Left hindlimb (tissue), 1 donor: ENCODE measurements around the gene AMBRA1.
"Not testable (repeated sequence)": the region's sequence is repeated elsewhere in the genome, so short reads cannot be mapped to it uniquely, and the experiment has no call there.

Experiments used
- DNase-seq: peaks from one replicate; pipeline ENCODE4 v3.0.0-alpha.2; 2018

The AMBRA1 gene

DNA sequence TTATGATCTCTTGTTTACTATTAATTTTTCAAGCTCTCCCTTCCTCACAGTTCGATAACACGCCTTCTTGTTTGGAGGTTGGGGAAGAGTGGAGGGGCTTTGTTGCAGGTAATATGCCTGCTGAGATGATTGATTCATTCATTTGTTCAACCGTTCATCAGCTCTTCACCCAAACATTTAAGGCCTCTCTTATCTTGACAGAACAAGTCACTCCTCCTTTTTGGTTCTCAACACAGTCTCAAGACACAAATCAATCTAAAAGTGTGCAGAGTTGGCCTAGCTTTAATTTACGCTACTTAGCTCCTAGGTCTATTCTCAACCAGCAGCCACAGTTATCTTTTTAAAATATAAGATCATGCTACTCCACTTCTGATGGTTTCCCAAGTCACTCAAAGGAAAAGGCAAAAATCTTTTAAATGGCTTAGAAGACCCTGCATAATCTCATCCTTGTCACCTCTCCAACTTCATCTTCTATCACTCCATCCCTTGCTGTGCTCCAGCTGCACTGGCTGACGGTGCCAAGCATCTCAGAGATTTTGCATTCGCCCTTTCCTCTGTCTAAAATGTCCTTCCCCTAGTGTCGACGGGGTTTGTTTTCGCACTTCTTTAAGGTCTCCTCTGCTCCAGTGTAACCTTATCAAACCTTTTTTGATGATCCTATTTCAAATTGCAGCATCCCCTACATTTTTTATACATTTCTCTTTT lies 60.3 kb downstream of the AMBRA1 start:
- DNase-seq = no peak

DNA sequence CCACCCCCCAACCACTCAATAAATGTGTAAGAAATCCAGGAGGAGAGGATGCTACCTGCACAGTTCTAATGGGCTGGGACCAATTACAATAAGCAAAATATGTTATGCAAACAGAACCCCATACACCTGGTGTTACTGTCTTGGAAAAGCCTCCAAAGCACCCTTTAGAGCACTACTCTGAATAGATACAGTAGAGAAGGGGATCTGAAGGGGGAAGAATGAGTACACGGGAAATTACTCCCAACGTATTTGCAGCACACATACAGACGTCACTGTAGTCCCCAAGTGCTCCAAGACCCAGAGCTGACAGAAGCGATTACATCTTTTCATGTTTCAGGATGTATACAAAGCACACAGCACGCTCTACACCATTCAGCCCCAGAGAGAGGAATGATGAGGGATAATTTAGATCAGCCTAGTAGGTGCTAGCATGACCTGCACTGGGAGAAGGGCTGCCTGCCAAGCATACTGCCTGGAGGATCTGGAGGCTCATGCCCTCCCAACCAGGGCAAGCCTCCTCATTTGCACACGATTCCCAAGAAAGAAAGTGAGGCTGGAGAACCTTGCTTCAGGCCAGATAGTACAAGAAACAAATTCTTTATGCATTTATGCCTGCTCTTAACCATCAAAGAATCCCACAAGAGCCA lies 63.8 kb downstream of the AMBRA1 start:
- no peak for DNase-seq

DNA sequence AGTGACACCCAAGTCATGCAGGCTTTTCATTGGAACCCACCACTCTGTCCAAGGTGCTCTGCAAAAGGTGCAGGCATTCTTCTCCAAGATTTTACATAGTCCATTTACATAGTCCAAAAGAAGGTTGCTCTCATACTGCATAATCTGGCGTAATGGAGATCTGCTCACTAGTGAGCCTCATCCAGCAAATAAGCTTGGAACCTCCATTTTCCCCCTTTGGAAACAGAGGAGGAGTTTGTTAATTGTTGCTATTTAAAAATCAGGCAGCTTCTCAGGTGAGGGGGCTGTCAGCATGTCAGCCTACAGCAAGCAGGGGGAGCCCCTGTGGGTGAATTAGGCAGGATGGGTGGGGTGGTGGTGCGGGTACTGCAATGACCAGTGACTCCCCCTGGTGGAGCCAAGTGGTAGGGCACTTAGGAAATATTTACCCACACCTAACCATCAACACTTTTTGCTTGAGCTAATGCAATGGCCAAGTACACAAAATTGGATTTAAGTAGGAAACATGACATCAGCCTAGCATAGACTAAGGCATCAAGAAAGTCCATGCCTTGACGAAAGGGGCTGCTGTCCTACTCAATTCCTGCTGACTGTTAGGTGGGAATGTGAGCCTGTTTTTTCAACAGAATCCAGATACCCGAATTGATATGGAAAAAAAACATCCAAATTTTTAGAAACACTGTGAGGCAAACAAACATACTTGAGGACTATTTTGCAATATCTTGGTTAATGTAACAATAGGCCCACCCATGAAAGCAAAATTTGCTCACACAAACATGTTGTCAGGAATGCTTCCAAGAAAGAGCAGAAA lies 64.5 kb downstream of the AMBRA1 start:
- peak; percentile 51 for DNase-seq

- no peak for DNase-seq
Measured at GRCh38 chr11:46528445-46529094, 65.3 kb downstream of the AMBRA1 start.

- no peak for DNase-seq
Measured at GRCh38 chr11:46527591-46528130, 66.2 kb downstream of the AMBRA1 start.

DNA sequence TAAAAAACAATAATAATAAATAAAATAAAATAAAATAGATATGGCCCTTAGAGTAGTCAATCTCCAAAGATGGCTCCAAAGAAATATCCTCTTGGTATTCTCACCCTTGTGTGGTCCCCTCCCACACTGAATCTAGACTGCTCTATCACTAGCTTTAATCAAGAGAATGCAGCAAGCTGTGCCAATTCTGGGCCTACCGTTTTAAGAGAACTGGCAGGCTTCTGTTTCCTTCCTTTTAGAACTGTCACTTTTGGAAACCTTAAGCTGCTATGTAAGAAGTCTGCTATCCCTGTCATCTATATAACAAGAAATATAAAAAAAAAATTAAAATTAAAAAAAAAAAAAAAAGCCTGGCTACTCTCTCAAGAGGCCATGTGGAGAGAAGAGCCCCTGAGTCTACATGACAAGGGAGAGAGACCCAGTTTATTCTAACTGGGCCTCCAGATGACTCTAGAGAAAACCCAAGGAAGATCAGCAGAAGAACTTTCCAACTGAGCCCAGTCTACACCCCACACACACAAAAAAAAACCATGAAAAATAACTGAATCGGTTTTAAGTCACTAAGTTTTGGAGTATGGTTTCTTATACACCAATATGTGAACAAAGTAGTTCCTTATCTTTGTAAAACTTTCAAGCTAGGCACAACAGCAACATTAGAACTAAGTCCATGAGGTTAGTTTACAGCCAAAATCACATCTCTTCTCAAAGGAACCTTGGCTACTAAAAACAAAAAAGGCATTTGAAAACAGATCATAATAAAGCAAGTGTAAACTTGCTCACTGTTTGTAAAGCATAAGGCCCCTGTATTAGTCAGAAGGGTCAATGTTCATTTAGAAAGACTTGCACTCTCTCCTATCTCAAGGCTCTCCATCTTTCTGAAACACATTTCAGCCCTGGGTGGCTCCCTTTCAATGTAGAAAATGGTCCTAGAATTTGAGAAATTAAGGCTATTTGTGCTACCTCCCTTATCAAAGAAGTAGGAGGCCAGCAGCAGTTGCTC lies 67.3 kb downstream of the AMBRA1 start:
- DNase-seq = no peak

- no peak for DNase-seq
Measured at GRCh38 chr11:46524201-46524770, 69.5 kb downstream of the AMBRA1 start.

- no peak for DNase-seq
Measured at GRCh38 chr11:46523290-46523689, 70.5 kb downstream of the AMBRA1 start.

GRCh38 chr11:46522682-46523281 lies 71.0 kb downstream of the AMBRA1 start:
- DNase-seq = no peak

DNA sequence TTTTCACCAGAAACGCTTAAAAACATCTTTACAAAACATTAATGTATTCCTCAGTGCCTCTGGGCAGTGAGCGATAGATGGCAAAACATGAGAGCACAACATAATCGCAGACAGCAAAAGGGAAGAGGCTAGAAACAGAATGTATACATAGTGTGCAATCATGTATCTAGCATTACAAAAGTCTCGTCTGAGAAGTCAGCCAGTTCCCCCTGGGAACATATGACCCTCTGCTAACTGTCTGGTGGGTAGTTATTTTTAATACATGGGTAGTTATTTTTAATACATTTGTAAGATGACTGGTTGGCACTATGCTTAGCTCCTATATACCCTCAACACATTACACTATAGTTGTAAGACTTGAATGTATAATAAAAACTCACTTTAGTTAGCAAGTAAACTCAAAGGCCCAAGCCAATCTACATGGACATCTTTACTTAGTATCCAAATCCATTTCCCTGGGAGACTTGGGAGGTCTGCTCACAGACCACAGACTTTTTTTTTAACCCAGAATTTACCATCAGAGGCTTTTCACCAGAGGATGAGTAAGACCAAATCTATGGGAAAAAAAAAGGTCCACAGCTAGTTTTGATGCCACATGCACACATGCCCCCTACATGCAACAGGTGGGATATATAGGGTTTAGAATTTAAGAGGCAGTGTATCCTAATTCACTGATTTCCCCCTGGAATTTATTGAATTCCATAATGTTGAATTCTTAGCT lies 71.7 kb downstream of the AMBRA1 start:
- DNase-seq = no peak

GRCh38 chr11:46520971-46521745 lies 72.7 kb downstream of the AMBRA1 start:
- DNase-seq = no peak

GRCh38 chr11:46519351-46519750 lies 74.5 kb downstream of the AMBRA1 start:
- DNase-seq = no peak

GRCh38 chr11:46518928-46519327 lies 74.9 kb downstream of the AMBRA1 start:
- not testable (repeated sequence) for DNase-seq

DNA sequence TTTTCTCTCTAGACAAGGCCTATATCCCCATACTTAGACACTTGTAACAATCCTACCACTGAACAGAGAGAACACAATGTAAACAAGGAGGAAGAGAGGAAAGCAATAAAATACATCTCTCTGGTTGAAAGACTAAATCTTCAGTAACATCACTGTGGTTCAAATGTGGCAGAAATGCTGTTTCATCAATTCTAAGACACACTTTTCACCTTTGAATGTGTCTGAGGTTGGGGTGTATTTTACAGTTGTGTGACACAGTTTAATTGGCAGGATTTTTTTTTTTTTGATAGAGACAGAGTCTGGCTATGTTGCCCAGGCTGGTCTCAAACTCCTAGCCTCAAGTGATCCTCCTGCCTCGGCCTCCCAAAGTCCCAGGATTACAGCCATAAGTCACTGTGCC lies 79.5 kb downstream of the AMBRA1 start:
- DNase-seq = no peak

DNA sequence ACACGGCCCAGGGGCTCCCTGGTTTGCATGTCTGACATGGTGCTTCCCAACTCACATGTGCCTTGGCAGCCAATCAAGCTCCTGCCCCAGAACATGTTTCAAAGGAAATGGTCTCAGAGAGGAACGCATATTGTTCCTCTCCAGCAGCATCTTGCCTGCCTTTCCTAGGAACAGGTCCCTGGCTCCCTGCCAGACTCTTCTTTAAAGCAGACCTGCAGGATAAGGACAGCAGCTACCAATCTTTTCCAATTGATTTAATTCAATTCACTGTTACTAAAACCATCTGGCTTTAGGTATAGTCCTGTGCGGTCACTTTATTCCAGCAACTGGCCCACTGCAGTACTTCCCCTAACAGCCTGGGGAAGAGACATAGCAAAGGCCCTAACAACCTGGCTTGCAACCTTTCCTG lies 79.9 kb downstream of the AMBRA1 start:
- DNase-seq = no peak

GRCh38 chr11:46512261-46512881 lies 81.5 kb downstream of the AMBRA1 start:
- no peak for DNase-seq

DNA sequence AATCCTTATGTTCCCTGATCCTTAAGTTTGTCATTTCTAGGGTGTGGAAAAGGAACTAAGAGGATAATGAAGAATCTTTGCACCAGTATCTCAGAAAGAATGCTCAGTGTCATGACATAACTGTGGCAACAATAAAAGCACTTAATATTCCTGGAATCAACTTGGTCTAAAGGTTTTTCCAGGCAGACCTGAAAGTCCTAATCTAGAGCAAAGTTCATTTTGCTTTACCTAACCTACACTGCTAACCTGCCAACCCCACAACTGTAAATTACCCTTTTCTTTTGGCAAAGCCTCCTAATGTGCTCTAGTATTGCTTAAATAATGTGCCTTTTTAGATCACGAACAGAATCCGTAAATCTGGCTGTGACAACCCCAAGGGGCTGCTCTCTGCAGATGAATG lies 82.5 kb downstream of the AMBRA1 start:
- DNase-seq = no peak

DNA sequence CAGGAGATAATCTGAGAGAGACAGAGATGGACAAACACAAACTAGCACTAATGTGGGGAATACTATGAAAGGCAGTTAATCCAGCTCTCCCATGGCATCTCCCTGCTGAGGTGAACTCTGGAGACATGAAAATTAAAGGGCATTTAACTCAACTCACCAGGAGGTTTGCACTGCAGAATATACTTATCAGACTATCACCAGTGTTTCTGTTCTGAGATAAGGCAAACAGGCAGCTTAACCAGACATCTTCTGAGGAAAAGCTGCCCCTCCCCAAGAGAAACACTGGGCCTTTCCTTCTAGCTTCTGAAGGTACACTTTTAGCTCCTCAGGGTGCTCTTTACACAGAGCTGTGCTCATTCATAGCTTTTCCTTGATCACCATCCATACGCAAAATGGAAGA lies 85.5 kb downstream of the AMBRA1 start:
- no peak for DNase-seq

DNA sequence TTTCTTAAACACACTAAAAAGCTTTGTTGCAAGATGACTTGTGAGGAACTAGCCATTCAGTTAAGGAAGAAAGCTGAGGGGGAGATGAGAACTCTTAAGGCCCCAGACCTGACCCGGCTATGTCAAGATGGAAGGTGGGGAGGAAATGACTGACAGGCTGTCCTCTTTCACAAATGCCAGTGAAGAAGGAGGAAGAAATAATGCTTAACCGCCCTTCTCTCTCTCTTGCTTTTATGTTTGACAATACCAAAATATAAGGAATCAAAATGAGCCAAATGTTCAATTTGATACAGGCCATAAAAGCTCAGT lies 87.4 kb downstream of the AMBRA1 start:
- no peak for DNase-seq
